K562 (cell line): ENCODE measurements around the gene TEAD3. TPM values are rescaled to one million over a fixed set of nuclear protein-coding genes. Genes with fewer than 3 reads are reported as not detected.
"Not testable (repeated sequence)": the region's sequence is repeated elsewhere in the genome, so short reads cannot be mapped to it uniquely, and the experiment has no call there.

Source experiments
- ATAC-seq: fragments of 200-7000 bp; cut with Tn5 transposase; 3 replicates; pipeline ENCODE4 v1.9.1; 2020; ENCODE audit warnings: moderate library complexity
- BruUV-seq: library from RNA; stranded (reverse); fragments of 400-500 nt; replicated peaks from 2 replicates; lab custom pipeline; 2021; lab: Mats Ljungman, UMichigan
- CTCF ChIA-PET: fragments of 300-600 bp; formaldehyde crosslinking; extraction: SDS; loops from one replicate; lab custom pipeline; 2021; ENCODE audit warnings: low intra/inter-chr PET ratio; lab: Yijun Ruan, JAX
- POLR2A ChIA-PET: fragments of 300-600, 350-650 bp; sonication (Branson Sonifier 250); formaldehyde crosslinking; extraction: SDS; loops from one replicate; lab custom pipeline; 2021; ENCODE audit warnings: antibody characterized with exemption, inconsistent platforms; lab: Yijun Ruan, JAX
- DNase-seq, 4 experiments: peaks; one replicate each; pipeline versions ENCODE4 v3.0.0 to v3.0.0-alpha.2; 2011 to 2018; ENCODE audit warnings: low spot score in 3 of 4, mixed read lengths in 3 of 4; ENCODE audit errors: extremely low read depth in 1 of 4
- FAIRE-seq: peaks from 2 replicates; lab custom pipeline; 2011; peaks lifted over from hg19 to GRCh38; lab: Jason Lieb, UNC
- H2AFZ ChIP-seq: 2 replicates; pipeline ENCODE4 v1.6.0; 2011; ENCODE audit warnings: low read depth, low read length, control low read depth, inconsistent platforms
- H3K27ac ChIP-seq: fragments of 200-600 bp; 3 replicates; pipeline ENCODE4 v1.8.0; 2011; ENCODE audit warnings: low read depth, mild to moderate bottlenecking, control low read depth, inconsistent platforms, low read length, moderate library complexity, mixed read lengths; ENCODE audit errors: extremely low read depth
- H3K27me3 ChIP-seq, 2 experiments: fragments of 300-600 bp in 1 of 2; 2 replicates in 1 of 2; 3 replicates in 1 of 2; pipeline versions ENCODE4 v1.6.0 to v1.8.0; 2011; ENCODE audit warnings: inconsistent platforms in 2 of 2, low read length in 2 of 2, mild to moderate bottlenecking in 1 of 2, mixed read lengths in 1 of 2, moderate library complexity in 1 of 2; ENCODE audit not compliant: control insufficient read depth in 2 of 2, insufficient read depth in 2 of 2
- H3K36me3 ChIP-seq: fragments of 300-600 bp; 3 replicates; pipeline ENCODE4 v1.8.0; 2011; ENCODE audit warnings: mild to moderate bottlenecking, low read length, inconsistent platforms; ENCODE audit not compliant: control insufficient read depth, insufficient read depth
- H3K4me1 ChIP-seq, 2 experiments: fragments of 200-600 bp in 1 of 2; replicated peaks in 1 of 2; 2 replicates in 1 of 2; 3 replicates in 1 of 2; pipeline versions ENCODE4 v1.5.1 to v1.8.0; 2011; ENCODE audit warnings: inconsistent platforms in 2 of 2, low read length in 2 of 2, mild to moderate bottlenecking in 1 of 2, mixed read lengths in 1 of 2, moderate library complexity in 1 of 2; ENCODE audit not compliant: control insufficient read depth in 2 of 2, insufficient read depth in 2 of 2
- H3K4me2 ChIP-seq: 2 replicates; pipeline ENCODE4 v1.6.1; 2011; ENCODE audit warnings: low read length, control low read depth, inconsistent platforms, mixed read lengths; ENCODE audit not compliant: insufficient read depth
- H3K4me3 ChIP-seq: fragments of 200-600 bp; sonication (generic), shearing (Covaris generic); 2 replicates; pipeline ENCODE4 v1.5.1; 2016; ENCODE audit warnings: control low read depth, inconsistent platforms
- H3K79me2 ChIP-seq: fragments of 200-600 bp; 3 replicates; pipeline ENCODE4 v1.8.0; 2011; ENCODE audit warnings: low read length, inconsistent platforms; ENCODE audit not compliant: control insufficient read depth, insufficient read depth
- H3K9ac ChIP-seq, 2 experiments: 2 replicates each; pipeline versions ENCODE4 v1.6.0 to v1.6.1; 2011; ENCODE audit warnings: low read depth in 2 of 2, low read length in 2 of 2, control low read depth in 1 of 2, inconsistent platforms in 1 of 2, mild to moderate bottlenecking in 1 of 2, mixed read lengths in 1 of 2; ENCODE audit not compliant: insufficient read depth in 1 of 2
- H3K9me1 ChIP-seq: one replicate; pipeline ENCODE4 v1.6.0; 2011; ENCODE audit warnings: inconsistent platforms, mild to moderate bottlenecking, low read length, moderate library complexity; ENCODE audit not compliant: control insufficient read depth, insufficient read depth
- H3K9me3 ChIP-seq: replicated peaks from 2 replicates; pipeline ENCODE4 v1.5.1; 2011; ENCODE audit warnings: low read depth, low read length, inconsistent platforms; ENCODE audit not compliant: control insufficient read depth, insufficient read depth
- H4K20me1 ChIP-seq: replicated peaks from 2 replicates; pipeline ENCODE4 v1.6.1; 2011; ENCODE audit warnings: low read length, inconsistent platforms, mixed read lengths; ENCODE audit not compliant: control insufficient read depth, insufficient read depth
- BCOR ChIP-seq: fragments of 450-650 bp; IDR thresholded peaks from 2 replicates; pipeline ENCODE4 v1.6.1; 2016
- ELF1 ChIP-seq: fragments of 200-800 bp; sonication (Bioruptor generic); IDR thresholded peaks from 2 replicates; pipeline ENCODE4 v1.6.1; 2016; ENCODE audit warnings: missing genetic modification characterization, missing compliant biosample characterization
- KDM1A ChIP-seq, 2 experiments: fragments of 450-650 bp; IDR thresholded peaks; 2 replicates each; pipeline ENCODE4 v1.6.1; 2016; ENCODE audit warnings: mild to moderate bottlenecking in 2 of 2
- SPI1 ChIP-seq: IDR thresholded peaks from 2 replicates; pipeline ENCODE4 v1.6.1; 2011; ENCODE audit warnings: low read depth, low read length, control low read depth, borderline replicate concordance
- WGBS: fragments of 100-300 bp; shearing (Covaris generic); methylation state at CpG from one replicate; pipeline ENCODE4 v1.1.6; 2016; ENCODE audit warnings: low coverage, mixed read lengths; ENCODE audit not compliant: insufficient coverage; ENCODE audit errors: missing lambda C conversion rate; 5-methylcytosine and 5-hydroxymethylcytosine counted together
- in situ Hi-C: fragments of 300-500 bp; cut with MboI; formaldehyde crosslinking; loops from 4 replicates; pipeline ENCODE4 v1.15.0; 2018; ENCODE audit warnings: inconsistent platforms, mixed read lengths
- intact Hi-C: fragments of 100-400 bp; cut with micrococcal nuclease; formaldehyde crosslinking; loops from 2 replicates; pipeline ENCODE4 v1.14.2; 2022
- polyA plus RNA-seq, 8 experiments: library from polyadenylated mRNA; depleted of rRNA in 4 of 8; stranded (reverse) in 5 of 8; unstranded in 3 of 8; fragments of >200 nt; fragmentation: Nextera tagmentation in 2 of 8; fragmentation: Illumina TruSeq in 1 of 8; extraction: Ambion mirVana in 2 of 8; extraction: Trizol in 1 of 8; gene quantifications; 2 replicates each; pipeline versions ENCODE4 v1.2.1 to v1.2.3, GENCODE V29; 2011 to 2014; ENCODE audit warnings: inconsistent platforms in 1 of 8, missing spikeins in 1 of 8
- total RNA-seq, 7 experiments: library from RNA; depleted of rRNA in 6 of 7; stranded (reverse); fragments of >200 nt in 6 of 7; fragmentation: Illumina TruSeq in 2 of 7; extraction: Trizol in 2 of 7; gene quantifications; 2 replicates each; pipeline versions ENCODE4 v1.2.1 to v1.2.3, GENCODE V29; 2011 to 2021; ENCODE audit warnings: low replicate concordance in 1 of 7
- TF ChIP-seq, protein P1 (sequence below): fragments of 450-650 bp; IDR thresholded peaks from 2 replicates; pipeline ENCODE4 v1.6.1; 2016; ENCODE audit warnings: low read depth, mild to moderate bottlenecking, moderate library complexity

Gene TEAD3
- total and polyA plus RNA-seq, 9 of the 15 experiments (the other 6 are each of a cell fraction or from before 2014, with no cell fraction given): 0.63 to 13.2 (median 3.3) TPM

DNA sequence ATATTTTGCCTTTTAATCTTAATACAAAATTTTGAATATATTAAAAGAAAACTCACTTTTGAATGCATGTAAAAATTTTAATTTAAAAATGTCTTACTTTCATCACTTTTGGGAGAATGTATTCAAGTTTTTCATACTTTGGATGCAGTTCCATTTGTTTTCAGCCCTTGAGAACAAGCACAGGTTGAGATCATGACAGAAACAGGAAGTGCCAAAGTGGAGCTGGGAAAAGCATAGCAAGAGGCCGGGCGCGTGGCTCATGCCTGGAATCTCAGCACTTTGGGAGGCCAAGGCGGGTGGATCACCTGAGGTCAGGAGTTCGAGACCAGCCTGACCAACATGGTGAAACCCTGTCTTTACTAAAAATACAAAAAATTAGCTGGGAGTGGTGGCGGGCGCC is 21.1 kb upstream of the TEAD3 start:
- not testable (repeated sequence) for FAIRE-seq, H3K27ac ChIP-seq, H3K79me2 ChIP-seq, H3K36me3 ChIP-seq
- TF ChIP-seq ELF1: 0 out of 2 replicates have a peak, but pooled peaks have one; percentile 21
- peak in 1 of 2 experiments; percentile 16; a peak in 1 of 4 replicates for TF ChIP-seq KDM1A (IDR thresholded peaks at IDR 0.05)
- TF ChIP-seq, protein P1, sequence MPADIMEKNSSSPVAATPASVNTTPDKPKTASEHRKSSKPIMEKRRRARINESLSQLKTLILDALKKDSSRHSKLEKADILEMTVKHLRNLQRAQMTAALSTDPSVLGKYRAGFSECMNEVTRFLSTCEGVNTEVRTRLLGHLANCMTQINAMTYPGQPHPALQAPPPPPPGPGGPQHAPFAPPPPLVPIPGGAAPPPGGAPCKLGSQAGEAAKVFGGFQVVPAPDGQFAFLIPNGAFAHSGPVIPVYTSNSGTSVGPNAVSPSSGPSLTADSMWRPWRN: 0 out of 2 replicates have a peak, but pooled peaks have one; percentile 18
- peak; percentile 9; the same call in 1 of the 2 replicates for TF ChIP-seq BCOR
- TF ChIP-seq SPI1: peak; percentile 97
- TF ChIP-seq, all 486 proteins: peak for 5; not testable (repeated sequence) for 481
- H3K9ac ChIP-seq, H3K9me3 ChIP-seq, H3K4me3 ChIP-seq, ATAC-seq, H2AFZ ChIP-seq, H3K4me1 ChIP-seq, CTCF ChIA-PET, BruUV-seq, in situ Hi-C loops, H3K4me2 ChIP-seq, DNase-seq, H4K20me1 ChIP-seq, H3K9me1 ChIP-seq, intact Hi-C loops: not testable (repeated sequence)
- 17% methylated on average over 7 of the region's 7 CpGs for WGBS
- POLR2A ChIA-PET: interaction anchor here (0.6 to 2.2 kb wide), 2 partner anchors 192 to 219 kb away, joined by 3 to 6 read pairs; partner anchors contain the start of gene ARMC12
- peaks cover 16 to 33% of the 10 kb centered on the region in 2 experiments for H3K27me3 ChIP-seq
